Activated naive CD8-positive, alpha-beta T cell treated with anti-CD3 and anti-CD28 coated beads, Interleukin-2, amount 50 U/mL, for 24 hours (primary cell): ENCODE data around the gene COL2A1.

Experiments
- ATAC-seq: fragments of 150-1000 bp; cut with Tn5 transposase; one replicate; pipeline ENCODE4 v1.10.0; 2021
- DNase-seq: peaks from one replicate; pipeline ENCODE4 v3.0.0; 2021
- H3K27ac Mint-ChIP-seq: one replicate; pipeline ENCODE4 v1.8.0; 2021; ENCODE audit warnings: mild to moderate bottlenecking, mixed read lengths
- H3K27me3 Mint-ChIP-seq: one replicate; pipeline ENCODE4 v1.8.0; 2021; ENCODE audit warnings: mixed read lengths
- H3K36me3 Mint-ChIP-seq: one replicate; pipeline ENCODE4 v1.8.0; 2021; ENCODE audit warnings: low read depth, mixed read lengths
- H3K4me1 Mint-ChIP-seq: one replicate; pipeline ENCODE4 v1.8.0; 2021; ENCODE audit warnings: mixed read lengths
- H3K4me3 Mint-ChIP-seq: one replicate; pipeline ENCODE4 v1.8.0; 2021; ENCODE audit warnings: mild to moderate bottlenecking, moderate library complexity, mixed read lengths
- H3K9me3 Mint-ChIP-seq: one replicate; pipeline ENCODE4 v1.8.0; 2021; ENCODE audit warnings: mixed read lengths

COL2A1 gene

GRCh38 chr12:48036818-48037217 is 32.5 kb upstream of the COL2A1 start:
- Mint-ChIP-seq H3K9me3 (no peaks in the 10 kb centered on the region), H3K4me1 (peaks cover 2% of the 10 kb centered on the region), H3K4me3 (no peak overlapping the region), H3K27me3 (no peaks in the 10 kb centered on the region), H3K27ac (no peak overlapping the region), H3K36me3 (no peaks in the 10 kb centered on the region)
- no peak for DNase-seq
- ATAC-seq = no peak

- H3K4me3 Mint-ChIP-seq = no peak overlapping the region
- ATAC-seq (no peak), DNase-seq (no peak)
- H3K9me3 Mint-ChIP-seq = no peaks in the 10 kb centered on the region
- no peak overlapping the region for H3K27ac Mint-ChIP-seq
- no peaks in the 10 kb centered on the region for H3K36me3 Mint-ChIP-seq
- H3K27me3 Mint-ChIP-seq = no peaks in the 10 kb centered on the region
- peaks cover 2% of the 10 kb centered on the region for H3K4me1 Mint-ChIP-seq
These were observed 30.8 kb upstream of the COL2A1 start for GRCh38 chr12:48034835-48035805.

DNA sequence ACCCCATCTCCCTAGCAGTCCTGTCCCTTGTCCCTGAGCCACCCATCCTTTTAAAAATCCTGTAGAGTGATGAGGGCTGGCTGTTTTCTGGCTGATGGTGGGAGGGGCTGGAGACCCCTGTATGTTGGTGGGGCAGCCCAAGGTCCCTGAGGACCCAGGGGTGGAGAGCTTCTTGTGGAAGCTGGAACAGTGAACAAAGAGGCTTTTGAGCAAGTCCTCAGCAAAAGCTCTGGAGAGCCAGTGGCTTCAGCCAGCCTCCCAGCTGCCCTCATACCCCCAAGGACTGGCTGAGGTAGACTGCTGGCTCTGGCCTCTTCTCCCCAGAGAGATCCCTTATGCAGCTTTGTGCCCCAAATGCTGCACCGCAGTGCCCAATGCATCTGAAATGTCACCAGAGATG is 29.2 kb upstream of the COL2A1 start:
- Mint-ChIP-seq H3K4me3 (no peak overlapping the region), H3K9me3 (no peaks in the 10 kb centered on the region), H3K27ac (no peak overlapping the region), H3K36me3 (no peaks in the 10 kb centered on the region), H3K4me1 (peaks cover 2% of the 10 kb centered on the region), H3K27me3 (no peaks in the 10 kb centered on the region)
- ATAC-seq (no peak), DNase-seq (no peak)

DNA sequence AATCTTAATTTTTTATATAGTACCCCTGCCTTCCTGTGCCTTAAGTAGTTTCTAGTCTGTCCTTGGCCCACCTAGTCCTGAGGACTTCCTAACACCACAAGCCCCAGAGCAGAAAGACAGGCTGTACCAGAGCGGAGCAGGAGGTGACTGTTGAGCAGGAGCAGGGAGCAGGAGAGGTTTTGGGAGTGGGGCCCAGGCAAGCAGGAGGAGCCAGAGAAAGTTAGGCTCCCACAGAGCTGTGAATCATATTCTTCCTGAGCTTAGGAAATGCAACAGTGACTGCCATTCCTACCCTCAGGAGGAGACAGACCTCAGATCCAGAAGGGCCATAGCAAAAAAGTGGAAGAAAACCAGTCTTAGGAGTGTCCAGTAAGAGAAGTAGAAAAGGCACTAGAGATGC is 28.3 kb upstream of the COL2A1 start:
- H3K27me3 Mint-ChIP-seq = no peaks in the 10 kb centered on the region
- ATAC-seq (no peak), DNase-seq (no peak)
- no peak overlapping the region for H3K27ac Mint-ChIP-seq
- H3K9me3 Mint-ChIP-seq = no peaks in the 10 kb centered on the region
- no peaks in the 10 kb centered on the region for H3K36me3 Mint-ChIP-seq
- peaks cover 2% of the 10 kb centered on the region for H3K4me1 Mint-ChIP-seq
- no peak overlapping the region for H3K4me3 Mint-ChIP-seq

DNA sequence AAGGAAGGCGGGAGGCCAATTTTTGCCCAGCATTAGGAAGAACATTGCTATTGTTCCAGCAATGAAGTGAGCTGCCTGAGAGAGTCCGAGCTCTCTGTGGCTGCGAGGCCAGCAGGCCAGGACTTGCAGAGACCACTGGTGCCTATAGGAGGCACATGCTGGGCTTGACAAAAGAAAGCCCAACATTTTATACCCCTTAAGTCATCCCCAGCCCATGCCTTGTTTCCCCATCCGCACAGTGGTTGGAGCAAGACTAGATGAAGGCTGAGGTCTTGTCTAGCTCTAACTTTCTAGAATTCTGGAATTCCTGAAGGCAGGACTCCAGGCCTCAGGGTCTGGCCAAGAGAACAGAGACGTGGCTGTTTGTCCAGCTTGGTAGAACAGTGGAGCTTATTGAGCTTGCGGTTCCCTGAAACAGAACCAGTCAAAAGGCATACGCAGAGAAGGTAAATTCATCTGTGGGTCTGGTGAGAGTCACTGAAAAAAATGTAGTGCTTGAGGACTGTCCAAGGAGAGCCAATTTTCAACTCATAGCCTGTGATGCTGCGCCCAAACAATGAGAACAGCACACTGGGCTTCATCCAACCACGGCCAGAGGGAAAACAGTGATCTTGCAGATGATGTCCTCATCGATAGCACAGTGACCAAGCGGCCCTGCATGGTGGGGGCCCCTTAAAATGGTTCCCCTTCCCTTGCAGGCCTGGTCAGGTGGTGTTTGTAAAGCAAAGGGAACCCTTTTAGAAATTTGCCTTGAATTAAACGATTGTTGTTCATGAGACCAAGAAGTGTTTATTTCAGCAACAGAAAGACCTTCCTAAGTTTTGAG is 27.1 kb upstream of the COL2A1 start:
- no peak overlapping the region for H3K27ac Mint-ChIP-seq
- H3K36me3 Mint-ChIP-seq = no peaks in the 10 kb centered on the region
- H3K9me3 Mint-ChIP-seq = no peaks in the 10 kb centered on the region
- no peaks in the 10 kb centered on the region for H3K4me1 Mint-ChIP-seq
- H3K27me3 Mint-ChIP-seq = peaks cover 1% of the 10 kb centered on the region
- DNase-seq (no peak), ATAC-seq (no peak)
- H3K4me3 Mint-ChIP-seq = no peak overlapping the region

DNA sequence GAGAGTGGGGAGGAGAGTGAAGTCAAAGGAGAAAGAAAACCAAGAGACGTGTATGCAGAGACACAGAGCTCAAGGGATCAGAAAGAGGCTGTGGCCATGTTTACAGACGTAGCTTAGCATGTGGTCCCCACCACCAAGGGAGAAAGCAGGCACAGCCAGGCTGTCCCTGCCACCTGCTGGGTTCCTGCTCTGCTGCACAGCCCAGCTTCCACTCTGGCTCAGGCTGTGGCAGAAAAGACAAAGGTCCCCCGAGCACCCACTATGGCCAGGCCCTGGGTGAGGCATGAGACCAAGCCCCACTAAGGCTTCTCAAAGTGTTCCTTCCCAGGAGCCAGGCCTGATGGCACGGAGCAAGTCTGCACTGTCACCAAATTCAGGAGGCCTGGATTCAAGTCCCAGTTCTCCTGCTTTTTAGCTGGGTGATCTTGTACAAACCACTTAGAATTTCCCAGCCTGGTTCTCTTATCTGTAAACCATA is 25.9 kb upstream of the COL2A1 start:
- ATAC-seq = no peak
- Mint-ChIP-seq H3K27ac (no peak overlapping the region), H3K27me3 (peaks cover 1% of the 10 kb centered on the region)

DNA sequence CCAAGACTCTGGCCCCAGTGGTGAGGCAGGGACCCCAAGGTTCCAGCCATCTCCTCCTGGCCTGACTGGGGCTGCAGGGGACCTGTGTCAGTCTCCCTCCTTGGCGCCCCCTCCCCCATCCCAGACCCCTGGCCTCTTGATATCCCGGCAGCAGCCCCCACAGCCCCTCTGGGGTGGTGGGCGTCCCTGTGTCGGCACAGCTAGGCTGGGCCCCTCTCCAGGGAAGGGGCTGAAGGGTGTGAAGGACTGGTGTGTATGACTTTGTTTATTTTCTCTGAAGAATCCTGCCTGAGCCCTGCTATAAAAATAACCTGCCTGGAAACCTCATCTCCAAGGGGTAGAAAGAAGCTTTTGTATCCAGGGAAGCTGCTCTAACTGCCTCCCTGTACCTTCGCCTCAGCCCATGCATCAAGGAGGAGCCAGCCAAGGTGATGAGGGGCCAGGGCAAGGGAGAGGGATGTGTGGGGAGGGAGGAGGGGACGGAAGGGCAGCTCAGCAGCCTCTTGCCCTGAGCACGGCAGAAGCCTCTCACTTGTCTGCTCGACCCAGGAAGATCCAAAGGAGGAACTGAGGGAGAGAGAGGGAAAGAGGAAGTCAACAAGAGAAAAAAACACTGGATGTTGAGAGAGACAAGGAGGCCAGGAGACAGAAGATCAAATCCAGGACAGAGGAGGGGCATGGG is 25.4 kb upstream of the COL2A1 start:
- Mint-ChIP-seq H3K4me3 (no peak overlapping the region), H3K36me3 (no peaks in the 10 kb centered on the region), H3K4me1 (no peaks in the 10 kb centered on the region), H3K27ac (no peak overlapping the region), H3K27me3 (peaks cover 1% of the 10 kb centered on the region), H3K9me3 (no peaks in the 10 kb centered on the region)
- ATAC-seq = no peak
- DNase-seq = no peak

More for the DNA sequence above, 25.9 kb upstream of the COL2A1 start:
- H3K4me1 Mint-ChIP-seq = no peaks in the 10 kb centered on the region
- H3K9me3 Mint-ChIP-seq = no peaks in the 10 kb centered on the region
- H3K36me3 Mint-ChIP-seq = no peaks in the 10 kb centered on the region
- no peak overlapping the region for H3K4me3 Mint-ChIP-seq
- no peak for DNase-seq

DNA sequence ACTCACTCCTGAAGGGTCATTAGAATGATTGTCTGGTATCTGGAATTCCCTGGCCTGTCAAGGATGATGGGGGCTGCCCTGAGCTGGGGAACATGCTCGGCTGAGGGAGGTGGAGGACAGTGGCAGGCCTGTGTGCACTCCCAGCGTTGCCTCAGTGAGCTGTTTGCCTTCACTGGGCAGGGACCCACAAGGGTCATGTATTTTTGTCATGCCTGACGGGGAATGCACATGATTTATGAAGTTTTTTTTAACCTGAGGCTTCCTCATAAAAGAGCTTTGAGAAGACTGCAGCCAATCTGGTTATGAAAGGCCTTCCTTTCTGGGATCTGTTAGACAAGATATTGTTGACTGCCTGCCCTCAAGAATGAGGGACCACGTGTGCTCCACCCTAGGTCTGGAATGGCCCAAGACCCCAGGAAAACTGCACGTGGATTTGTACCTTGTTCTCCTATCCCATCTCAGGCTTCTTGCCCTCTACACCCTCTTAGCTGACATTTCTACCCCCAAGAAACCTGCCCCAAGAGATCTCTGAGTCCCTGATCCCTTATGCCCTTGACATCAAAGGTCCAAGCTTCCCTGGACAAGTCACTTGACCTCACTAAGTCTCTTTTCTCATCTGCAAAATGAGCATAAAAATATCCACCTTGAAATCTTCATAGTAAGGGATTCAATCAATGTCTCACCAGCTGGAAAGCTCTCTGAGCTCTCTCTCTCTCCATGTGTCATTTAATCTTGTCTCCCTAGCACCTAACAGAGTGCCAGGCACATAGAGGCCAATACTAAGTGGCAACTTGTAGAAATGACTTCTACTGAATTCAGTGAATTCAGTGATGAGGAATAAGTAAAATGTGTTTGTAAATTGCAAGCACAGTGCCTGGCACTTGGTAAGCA is 24.5 kb upstream of the COL2A1 start:
- Mint-ChIP-seq H3K9me3 (no peaks in the 10 kb centered on the region), H3K27me3 (peaks cover 1% of the 10 kb centered on the region), H3K4me3 (no peak overlapping the region), H3K36me3 (no peaks in the 10 kb centered on the region), H3K4me1 (no peaks in the 10 kb centered on the region), H3K27ac (no peak overlapping the region)
- ATAC-seq (no peak), DNase-seq (no peak)

DNA sequence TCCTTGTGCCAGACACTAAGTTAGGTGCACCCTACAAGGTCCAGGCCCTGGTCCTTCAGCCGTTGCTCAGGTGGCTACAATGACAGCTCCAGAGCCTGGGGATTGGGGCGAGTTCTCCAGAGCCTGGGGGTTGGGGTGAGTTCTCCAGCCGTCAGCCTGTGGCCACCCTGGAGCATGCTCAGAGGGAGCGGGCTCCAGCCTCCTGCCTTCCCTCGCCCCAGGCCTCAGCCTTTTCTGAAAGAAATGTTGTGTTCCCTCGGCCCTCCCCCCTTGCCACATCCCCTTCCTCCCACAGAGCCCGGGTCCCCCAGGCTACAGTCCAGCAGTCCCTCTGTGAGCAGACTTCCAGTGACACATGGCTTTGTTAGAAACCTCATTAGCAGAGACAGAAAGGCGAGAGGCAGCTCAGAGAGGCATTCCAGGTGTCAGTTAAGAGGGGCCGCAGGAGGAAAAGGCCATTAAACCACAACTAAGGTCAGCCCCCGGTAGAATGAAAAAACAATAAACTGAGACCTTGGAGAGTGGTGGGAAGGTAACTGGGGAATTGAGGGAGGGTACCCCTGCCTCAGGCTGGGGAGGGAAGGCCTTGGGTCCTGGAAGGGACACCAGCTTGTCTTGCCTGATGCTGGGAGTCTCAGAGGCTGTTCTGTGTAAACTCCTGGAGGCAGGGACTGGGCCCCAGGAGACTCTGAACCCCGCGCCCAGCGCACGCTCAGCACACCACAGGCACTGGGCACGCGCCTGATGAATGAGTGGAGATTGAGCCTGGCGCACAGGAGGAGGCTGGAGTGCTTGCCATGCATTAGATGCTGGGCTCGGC is 23.1 kb upstream of the COL2A1 start:
- ATAC-seq = no peak

DNA sequence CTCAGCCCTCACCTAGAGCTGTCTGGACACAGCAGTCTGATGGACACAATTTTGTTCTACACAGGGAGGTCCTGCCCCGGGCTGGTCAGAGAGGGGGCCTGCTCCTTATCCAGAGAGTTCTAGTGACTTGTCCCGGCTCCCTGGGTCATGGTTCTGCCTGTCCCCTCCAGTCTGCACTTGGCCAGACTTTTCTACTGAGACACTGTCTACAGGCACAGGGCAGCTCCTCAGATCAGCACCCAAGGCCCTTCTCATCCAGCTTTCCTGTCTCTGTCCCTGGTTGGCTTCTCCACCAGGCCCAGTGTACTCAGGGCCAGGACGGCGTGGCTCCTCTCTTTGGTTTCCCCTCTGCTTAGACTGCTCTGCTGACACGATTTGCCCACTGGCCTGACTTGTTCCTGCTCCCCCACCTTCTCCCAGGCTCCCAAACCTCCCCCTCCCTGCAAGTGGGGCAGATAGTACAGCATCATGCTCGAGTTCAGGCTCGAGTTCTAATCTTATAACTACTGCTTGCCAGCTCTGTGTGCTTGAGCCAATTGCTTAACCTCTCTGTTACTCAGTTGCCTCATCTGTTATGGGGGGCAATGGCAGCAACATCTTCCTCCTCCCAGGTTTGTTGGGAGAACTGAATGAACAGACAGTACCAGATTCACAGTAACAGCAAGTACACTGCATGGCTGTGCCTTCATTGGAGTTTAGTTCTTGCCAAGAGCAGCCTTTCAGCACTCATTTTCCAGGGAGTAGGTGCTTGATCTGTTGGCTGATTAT is 22.0 kb upstream of the COL2A1 start:
- Mint-ChIP-seq H3K27ac (no peak overlapping the region), H3K36me3 (no peaks in the 10 kb centered on the region)

More for the DNA sequence above, 23.1 kb upstream of the COL2A1 start:
- no peak for DNase-seq
- H3K27me3 Mint-ChIP-seq = peaks cover 1% of the 10 kb centered on the region
- no peak overlapping the region for H3K27ac Mint-ChIP-seq
- H3K36me3 Mint-ChIP-seq = no peaks in the 10 kb centered on the region
- no peak overlapping the region for H3K4me3 Mint-ChIP-seq
- no peaks in the 10 kb centered on the region for H3K4me1 Mint-ChIP-seq
- H3K9me3 Mint-ChIP-seq = no peaks in the 10 kb centered on the region

GRCh38 chr12:48025281-48025680 is 21.0 kb upstream of the COL2A1 start:
- no peaks in the 10 kb centered on the region for H3K36me3 Mint-ChIP-seq
- no peak overlapping the region for H3K4me3 Mint-ChIP-seq

More for the DNA sequence above, 22.0 kb upstream of the COL2A1 start:
- H3K4me1 Mint-ChIP-seq = no peaks in the 10 kb centered on the region
- no peak overlapping the region for H3K4me3 Mint-ChIP-seq
- no peaks in the 10 kb centered on the region for H3K9me3 Mint-ChIP-seq
- ATAC-seq (no peak), DNase-seq (no peak)
- peaks cover 6% of the 10 kb centered on the region for H3K27me3 Mint-ChIP-seq

DNA sequence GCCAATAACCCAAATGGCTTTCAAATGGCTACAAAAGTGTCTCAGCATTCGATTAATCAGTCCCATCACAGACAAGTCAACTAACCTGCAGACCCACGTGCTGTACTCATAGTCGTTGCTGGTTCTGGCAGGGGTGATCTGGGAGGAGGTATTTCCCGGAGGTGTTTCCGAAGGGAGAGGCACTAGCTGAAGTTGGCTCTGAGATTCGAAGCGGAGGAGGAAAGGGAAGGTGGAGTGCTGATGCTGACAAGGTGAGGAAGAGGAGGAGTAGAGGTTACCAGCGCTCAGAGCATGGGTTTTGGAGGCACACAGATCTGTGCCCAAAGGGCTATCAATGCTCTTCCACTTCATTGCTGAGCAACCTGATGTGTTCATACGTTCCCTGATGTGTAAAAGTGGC is 20.5 kb upstream of the COL2A1 start:
- no peak for DNase-seq
- Mint-ChIP-seq H3K9me3 (no peaks in the 10 kb centered on the region), H3K4me3 (no peak overlapping the region), H3K36me3 (no peaks in the 10 kb centered on the region), H3K4me1 (no peaks in the 10 kb centered on the region), H3K27me3 (peaks cover 7% of the 10 kb centered on the region), H3K27ac (no peak overlapping the region)
- no peak for ATAC-seq

More at GRCh38 chr12:48025281-48025680, 21.0 kb upstream of the COL2A1 start:
- H3K4me1 Mint-ChIP-seq = no peaks in the 10 kb centered on the region
- ATAC-seq (no peak), DNase-seq (no peak)
- peaks cover 7% of the 10 kb centered on the region for H3K27me3 Mint-ChIP-seq
- H3K27ac Mint-ChIP-seq = no peak overlapping the region
- no peaks in the 10 kb centered on the region for H3K9me3 Mint-ChIP-seq
